ENCODE measurements around the gene FAM241B. TPM values are rescaled to one million over a fixed set of nuclear protein-coding genes. Genes with fewer than 3 reads are reported as not detected.

The FAM241B gene
- total and polyA plus RNA-seq, 2 donors (not counting 1 experiment from before 2014, with no cell fraction given): 0.54 to 0.64 TPM

GRCh38 chr10:69645296-69646184 is 15.5 kb downstream of the FAM241B start:
- Histone ChIP-seq H2AFZ (ENCODE audit: insufficient read depth, low read depth, low read length, poor library complexity, severe bottlenecking) (no peak overlapping the region), H3K4me3 (ENCODE audit: control extremely low read depth in 1 of 5, extremely low read depth in 1 of 5, insufficient read depth in 1 of 5, low read depth in 2 of 5, low read length in 4 of 5) (no peak overlapping the region), H3K27ac (ENCODE audit: low read length in 2 of 2) (no peak overlapping the region), H3K9me3 (ENCODE audit: control extremely low read depth in 1 of 3, control insufficient read depth in 2 of 3, insufficient read depth in 1 of 3, low read length in 2 of 3) (no peaks in the 10 kb centered on the region), H3K36me3 (replicated peaks in 1 of 2; ENCODE audit: control extremely low read depth in 1 of 2, control insufficient read depth in 1 of 2, extremely low read depth in 1 of 2, insufficient read depth in 2 of 2, low read length in 1 of 2) (no peaks in the 10 kb centered on the region), H3K9ac (ENCODE audit: low read length) (no peak overlapping the region), H3K79me2 (ENCODE audit: control insufficient read depth, insufficient read depth, low read length) (no peaks in the 10 kb centered on the region), H4K20me1 (ENCODE audit: control insufficient read depth, insufficient read depth, low read length, poor library complexity, severe bottlenecking) (no peaks in the 10 kb centered on the region), H3K27me3 (replicated peaks in 1 of 4; ENCODE audit: control extremely low read depth in 1 of 4, control insufficient read depth in 3 of 4, insufficient read depth in 4 of 4, low read length in 3 of 4) (peaks cover 0 to 5% (median 1%) of the 10 kb centered on the region in 4 experiments), H3K4me2 (replicated peaks; ENCODE audit: low read depth, low read length, poor library complexity, severe bottlenecking) (no peak overlapping the region), H3K4me1 (ENCODE audit: control insufficient read depth in 2 of 2, insufficient read depth in 2 of 2, low read length in 2 of 2) (no peaks in the 10 kb centered on the region)
- ChIA-PET POLR2A (no interaction called here), CTCF (interaction anchor here (10.9 kb wide), 1 partner anchor 130 kb away, joined by 120 read pairs; no protein-coding TSS in a partner anchor)
- WGBS (ENCODE audit: insufficient coverage): 91% methylated on average over 16 of the region's 24 CpGs
- Mint-ChIP-seq H3K4me3 (no peak overlapping the region), H3K4me1 (no peaks in the 10 kb centered on the region), H3K9me3 (ENCODE audit: insufficient read depth) (no peaks in the 10 kb centered on the region), H3K27me3 (peaks cover 11% of the 10 kb centered on the region), H3K27ac (no peak overlapping the region)
- no peak for DNase-seq
- TF ChIP-seq EZH2 (IDR thresholded peaks at IDR 0.05; ENCODE audit: borderline replicate concordance, insufficient read depth, low read depth, low read length, poor library complexity, severe bottlenecking) (no peak), CTCF (IDR thresholded peaks at IDR 0.05) (no peak)
- ATAC-seq (ENCODE audit: low read depth): no peak
- intact Hi-C loops (cut with micrococcal nuclease): no loop called here
